ENCODE data around the gene RNF149.
"Not testable (repeated sequence)": the region's sequence is repeated elsewhere in the genome, so short reads cannot be mapped to it uniquely, and the experiment has no call there.

The RNF149 gene

DNA sequence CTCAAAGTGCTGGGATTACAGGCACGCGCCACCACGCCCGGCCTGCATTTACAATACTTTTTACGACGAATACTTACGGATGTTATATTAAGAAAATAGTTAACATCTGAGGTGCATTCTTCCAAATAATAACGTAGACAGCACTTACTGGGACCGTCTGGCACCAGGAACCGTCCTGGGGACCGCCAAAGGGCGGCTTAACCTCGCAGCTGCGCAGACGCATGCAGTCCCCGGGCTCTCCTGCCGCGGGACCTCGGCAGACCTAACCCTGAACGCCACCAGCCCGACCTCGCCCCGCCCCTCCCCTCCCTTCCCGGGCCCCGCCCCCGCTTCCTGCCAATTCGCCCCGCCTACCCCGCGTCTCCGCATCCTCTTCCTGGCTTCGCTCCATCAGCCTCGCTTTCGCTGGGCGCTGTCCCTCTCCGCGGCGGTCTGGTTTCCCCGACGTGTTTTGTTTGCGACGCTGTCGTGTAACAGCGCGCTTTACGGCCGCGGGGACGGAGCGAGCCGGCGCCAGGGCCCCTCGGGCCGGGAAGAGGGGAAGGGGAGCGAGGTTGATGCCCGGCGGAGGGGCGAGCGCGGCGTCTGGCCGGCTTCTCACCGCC lies 56.0 kb downstream of the RNF149 start, which contains the start of gene CNOT11:
CNOT11 (plus strand) TSS at position 479 of the 605 bp plus-strand sequence; CDS start at position 558, 79 bp downstream.
- Histone ChIP-seq H3K27ac (ENCODE audit: low read depth, low read length) (peak within 1 kb of the TSS; percentile 93), H3K9ac (ENCODE audit: low read length) (peak within 1 kb of the TSS; percentile 86), H3K79me2 (ENCODE audit: control insufficient read depth, insufficient read depth, low read length) (peaks cover 21% of the 10 kb centered on the region), H3K4me2 (ENCODE audit: low read length) (peak within 1 kb of the TSS; percentile 97), H3K36me3 (ENCODE audit: control insufficient read depth, insufficient read depth, low read length) (no peaks in the 10 kb centered on the region), H3K23ac (ENCODE audit: low read length) (no peak within 1 kb of the TSS), H3K56ac (ENCODE audit: low read length) (peak within 1 kb of the TSS; percentile 91), H3K18ac (ENCODE audit: low read length) (peak within 1 kb of the TSS; percentile 85), H2AK5ac (ENCODE audit: low read length) (no peak within 1 kb of the TSS), H2BK120ac (ENCODE audit: low read depth, low read length) (peak within 1 kb of the TSS; percentile 65), H3K4me1 (ENCODE audit: control insufficient read depth, low read depth, low read length) (peaks cover 5% of the 10 kb centered on the region), H3K79me1 (ENCODE audit: low read length) (peaks cover 12% of the 10 kb centered on the region), H2BK15ac (replicated peaks; ENCODE audit: low read depth) (no peak within 1 kb of the TSS), H4K5ac (ENCODE audit: low read length) (no peak within 1 kb of the TSS), H3K27me3 (ENCODE audit: insufficient read depth, low read length, poor library complexity) (no peaks in the 10 kb centered on the region), H3K4ac (ENCODE audit: low read depth, low read length) (peak within 1 kb of the TSS; percentile 92), H3K4me3 (ENCODE audit: low read length) (peak within 1 kb of the TSS; percentile 75), H2BK5ac (ENCODE audit: low read length) (peak within 1 kb of the TSS; percentile 3), H4K8ac (ENCODE audit: low read depth, low read length) (peak within 1 kb of the TSS; percentile 94)
- no CpG with 5 or more reads among the region's 63 CpGs for WGBS (ENCODE audit: extremely low coverage, insufficient coverage, low lambda C conversion rate)
- peak; percentile 100 for DNase-seq

DNA sequence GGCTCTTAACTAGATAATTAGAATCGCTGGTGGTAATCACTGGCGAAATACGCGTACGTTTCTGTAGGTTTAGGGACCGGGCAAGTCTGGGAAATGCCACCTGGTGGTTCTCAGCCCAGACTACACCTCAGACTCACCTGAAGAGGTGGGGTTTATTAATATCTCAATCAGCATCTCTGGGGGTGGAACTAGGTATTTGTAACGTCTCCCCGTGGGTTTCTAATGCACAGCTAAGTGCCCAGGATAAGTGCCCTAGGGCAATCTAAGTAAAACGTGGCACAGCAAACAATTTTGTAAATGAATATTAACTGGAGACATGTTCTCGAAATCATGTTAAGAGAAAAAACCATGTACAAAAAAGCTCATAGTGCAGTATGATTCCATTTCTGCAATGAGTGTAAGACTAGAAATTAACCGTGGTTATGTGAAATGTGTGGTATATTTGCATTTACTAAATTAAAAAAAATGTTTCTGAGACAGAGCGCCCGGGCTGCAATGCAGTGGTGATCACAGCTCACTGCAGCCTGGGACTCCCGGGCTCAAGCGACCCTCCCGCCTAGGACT lies 56.6 kb downstream of the RNF149 start:
- peak overlapping the region; percentile 86 for H3K9ac ChIP-seq (ENCODE audit: low read length)
- peaks cover 12% of the 10 kb centered on the region for H3K79me1 ChIP-seq (ENCODE audit: low read length)
- no peak overlapping the region for H3K23ac ChIP-seq (ENCODE audit: low read length)
- H3K4me2 ChIP-seq (ENCODE audit: low read length): peak overlapping the region; percentile 97
- H2BK15ac ChIP-seq (replicated peaks; ENCODE audit: low read depth): no peak overlapping the region
- H2BK120ac ChIP-seq (ENCODE audit: low read depth, low read length): peak overlapping the region; percentile 65
- peak overlapping the region; percentile 82 for H3K18ac ChIP-seq (ENCODE audit: low read length)
- H2AK5ac ChIP-seq (ENCODE audit: low read length): no peak overlapping the region
- peaks cover 5% of the 10 kb centered on the region for H3K4me1 ChIP-seq (ENCODE audit: control insufficient read depth, low read depth, low read length)
- H4K5ac ChIP-seq (ENCODE audit: low read length): no peak overlapping the region
- H2BK5ac ChIP-seq (ENCODE audit: low read length): no peak overlapping the region
- peak overlapping the region; percentile 94 for H4K8ac ChIP-seq (ENCODE audit: low read depth, low read length)
- no peak overlapping the region for H3K4ac ChIP-seq (ENCODE audit: low read depth, low read length)
- H3K56ac ChIP-seq (ENCODE audit: low read length): peak overlapping the region; percentile 91
- DNase-seq: peak; percentile 88
- H3K27me3 ChIP-seq (ENCODE audit: insufficient read depth, low read length, poor library complexity): no peaks in the 10 kb centered on the region
- WGBS (ENCODE audit: extremely low coverage, insufficient coverage, low lambda C conversion rate): no CpG with 5 or more reads among the region's 16 CpGs
- peaks cover 21% of the 10 kb centered on the region for H3K79me2 ChIP-seq (ENCODE audit: control insufficient read depth, insufficient read depth, low read length)
- no peaks in the 10 kb centered on the region for H3K36me3 ChIP-seq (ENCODE audit: control insufficient read depth, insufficient read depth, low read length)
- H3K4me3 ChIP-seq (ENCODE audit: low read length): peak overlapping the region; percentile 27
- H3K27ac ChIP-seq (ENCODE audit: low read depth, low read length): peak overlapping the region; percentile 93

DNA sequence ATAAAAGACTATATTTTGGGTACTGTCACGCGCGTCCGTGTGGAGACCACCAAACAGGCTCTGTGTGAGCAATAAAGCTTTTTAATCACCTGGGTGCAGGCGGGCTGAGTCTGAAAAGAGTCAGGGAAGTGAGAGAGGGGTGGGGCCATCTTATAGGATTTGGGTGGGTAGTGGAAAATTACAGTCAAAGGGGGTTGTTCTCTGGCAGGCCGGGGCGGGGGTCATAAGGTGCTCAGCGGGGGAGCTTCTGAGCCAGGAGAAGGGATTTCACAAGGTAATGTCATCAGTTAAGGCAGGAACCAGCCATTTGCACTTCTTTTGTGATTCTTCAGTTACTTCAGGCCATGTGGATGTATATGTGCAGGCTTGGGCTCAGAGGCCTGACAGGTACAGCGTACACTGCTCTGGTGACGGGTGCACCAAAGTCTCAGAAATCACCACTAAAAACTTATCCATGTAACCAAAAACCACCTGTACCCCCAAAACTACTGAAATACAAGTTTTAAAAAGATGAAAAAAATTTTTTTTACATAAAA lies 57.2 kb downstream of the RNF149 start:
- Histone ChIP-seq H3K79me1 (ENCODE audit: low read length) (peaks cover 11% of the 10 kb centered on the region), H3K79me2 (ENCODE audit: control insufficient read depth, insufficient read depth, low read length) (peaks cover 20% of the 10 kb centered on the region), H3K56ac (ENCODE audit: low read length) (peak overlapping the region; percentile 73), H3K18ac (ENCODE audit: low read length) (peak overlapping the region; percentile 72), H3K27ac (ENCODE audit: low read depth, low read length) (peak overlapping the region; percentile 93), H4K8ac (ENCODE audit: low read depth, low read length) (peak overlapping the region; percentile 8), H3K9ac (ENCODE audit: low read length) (peak overlapping the region; percentile 45)
- not testable (repeated sequence) for H2BK5ac ChIP-seq (ENCODE audit: low read length); H3K23ac ChIP-seq (ENCODE audit: low read length); H3K4me2 ChIP-seq (ENCODE audit: low read length); H3K4me3 ChIP-seq (ENCODE audit: low read length); H2BK15ac ChIP-seq (replicated peaks; ENCODE audit: low read depth); H3K4ac ChIP-seq (ENCODE audit: low read depth, low read length); H2BK120ac ChIP-seq (ENCODE audit: low read depth, low read length); H3K27me3 ChIP-seq (ENCODE audit: insufficient read depth, low read length, poor library complexity); H3K36me3 ChIP-seq (ENCODE audit: control insufficient read depth, insufficient read depth, low read length); H4K5ac ChIP-seq (ENCODE audit: low read length); H3K4me1 ChIP-seq (ENCODE audit: control insufficient read depth, low read depth, low read length); H2AK5ac ChIP-seq (ENCODE audit: low read length)
- peak; percentile 85 for DNase-seq
- WGBS (ENCODE audit: extremely low coverage, insufficient coverage, low lambda C conversion rate): no CpG with 5 or more reads among the region's 10 CpGs

DNA sequence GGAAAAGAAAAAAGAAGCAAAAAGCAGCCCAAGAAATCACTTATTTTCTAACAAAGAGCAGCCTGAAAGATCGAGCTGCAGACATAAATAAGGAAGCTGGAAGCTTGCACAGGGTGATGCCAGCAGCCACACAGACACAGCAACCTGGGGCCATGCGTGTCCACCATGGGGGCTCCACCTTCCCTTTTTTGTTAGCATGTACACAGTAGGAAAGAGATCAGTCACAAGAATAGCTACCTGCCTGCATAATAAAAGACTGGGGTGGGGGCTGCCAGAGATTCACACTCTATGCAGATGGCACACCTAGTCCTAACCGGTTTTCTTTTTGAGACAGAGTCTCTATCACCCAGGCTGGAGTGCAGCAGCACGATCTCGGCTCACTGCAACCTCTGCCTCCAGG lies 58.7 kb downstream of the RNF149 start:
- H2BK120ac ChIP-seq (ENCODE audit: low read depth, low read length): no peak overlapping the region
- H3K27ac ChIP-seq (ENCODE audit: low read depth, low read length): peak overlapping the region; percentile 11
- no peak for DNase-seq
- H3K36me3 ChIP-seq (ENCODE audit: control insufficient read depth, insufficient read depth, low read length): no peaks in the 10 kb centered on the region
- no peak overlapping the region for H3K56ac ChIP-seq (ENCODE audit: low read length)
- no peak overlapping the region for H2AK5ac ChIP-seq (ENCODE audit: low read length)
- H3K9ac ChIP-seq (ENCODE audit: low read length): no peak overlapping the region
- no peak overlapping the region for H4K8ac ChIP-seq (ENCODE audit: low read depth, low read length)
- H3K4ac ChIP-seq (ENCODE audit: low read depth, low read length): no peak overlapping the region
- H2BK5ac ChIP-seq (ENCODE audit: low read length): no peak overlapping the region
- H3K4me2 ChIP-seq (ENCODE audit: low read length): no peak overlapping the region
- H3K4me3 ChIP-seq (ENCODE audit: low read length): no peak overlapping the region
- no peaks in the 10 kb centered on the region for H3K27me3 ChIP-seq (ENCODE audit: insufficient read depth, low read length, poor library complexity)
- H3K79me2 ChIP-seq (ENCODE audit: control insufficient read depth, insufficient read depth, low read length): peaks cover 15% of the 10 kb centered on the region
- H2BK15ac ChIP-seq (replicated peaks; ENCODE audit: low read depth): no peak overlapping the region
- H3K79me1 ChIP-seq (ENCODE audit: low read length): peaks cover 8% of the 10 kb centered on the region
- H4K5ac ChIP-seq (ENCODE audit: low read length): no peak overlapping the region
- WGBS (ENCODE audit: extremely low coverage, insufficient coverage, low lambda C conversion rate): no CpG with 5 or more reads among the region's 5 CpGs
- H3K23ac ChIP-seq (ENCODE audit: low read length): no peak overlapping the region
- H3K18ac ChIP-seq (ENCODE audit: low read length): peak overlapping the region; percentile 57
- H3K4me1 ChIP-seq (ENCODE audit: control insufficient read depth, low read depth, low read length): peaks cover 5% of the 10 kb centered on the region

DNA sequence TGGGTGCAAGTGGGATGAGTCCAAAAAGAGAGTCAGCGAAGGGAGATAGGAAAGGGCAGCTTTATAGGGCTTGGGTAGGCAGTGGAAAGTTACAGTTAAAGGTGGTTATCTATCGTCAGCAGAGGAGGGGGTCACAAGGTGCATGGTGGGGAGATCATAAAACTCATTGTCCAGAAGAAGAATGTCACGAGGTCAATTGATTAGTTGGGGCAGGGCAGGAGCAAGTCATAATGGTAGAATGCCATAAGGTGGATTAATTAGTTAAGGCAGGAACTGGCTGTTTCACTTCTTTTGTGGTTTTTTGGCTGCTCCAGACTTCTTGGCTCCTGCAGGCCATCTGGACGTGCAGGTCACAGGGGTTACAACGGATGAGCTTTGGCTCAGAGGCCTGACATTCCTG lies 59.7 kb downstream of the RNF149 start:
- H3K4me3 ChIP-seq (ENCODE audit: low read length); H2AK5ac ChIP-seq (ENCODE audit: low read length); H3K4me2 ChIP-seq (ENCODE audit: low read length); H4K8ac ChIP-seq (ENCODE audit: low read depth, low read length); H3K36me3 ChIP-seq (ENCODE audit: control insufficient read depth, insufficient read depth, low read length); H3K18ac ChIP-seq (ENCODE audit: low read length); H2BK15ac ChIP-seq (replicated peaks; ENCODE audit: low read depth); H3K27me3 ChIP-seq (ENCODE audit: insufficient read depth, low read length, poor library complexity); H3K9ac ChIP-seq (ENCODE audit: low read length); H2BK120ac ChIP-seq (ENCODE audit: low read depth, low read length); H3K79me1 ChIP-seq (ENCODE audit: low read length); H3K79me2 ChIP-seq (ENCODE audit: control insufficient read depth, insufficient read depth, low read length); H3K27ac ChIP-seq (ENCODE audit: low read depth, low read length); H3K4me1 ChIP-seq (ENCODE audit: control insufficient read depth, low read depth, low read length); H4K5ac ChIP-seq (ENCODE audit: low read length); DNase-seq; H2BK5ac ChIP-seq (ENCODE audit: low read length); H3K4ac ChIP-seq (ENCODE audit: low read depth, low read length); H3K56ac ChIP-seq (ENCODE audit: low read length); H3K23ac ChIP-seq (ENCODE audit: low read length): not testable (repeated sequence)
- no CpG with 5 or more reads among the region's 5 CpGs for WGBS (ENCODE audit: extremely low coverage, insufficient coverage, low lambda C conversion rate)
